Naive B cell (primary cell): Measurements from ENCODE around the gene STX8. TPM values are rescaled to one million over a fixed set of nuclear protein-coding genes. Genes with fewer than 3 reads are reported as not detected.
A peak's percentile ranks its signal among the peaks of the same experiment; 100 is the strongest.
"Not testable (repeated sequence)": the region's sequence is repeated elsewhere in the genome, so short reads cannot be mapped to it uniquely, and the experiment has no call there.

Experiments
- ATAC-seq, 2 donors: fragments of 150-1000 bp; cut with Tn5 transposase; 2 replicates each; pipeline ENCODE4 v1.10.0; 2021; ENCODE audit warnings: low read depth in 2 of 2, mild to moderate bottlenecking in 2 of 2, moderate library complexity in 2 of 2
- DNase-seq: peaks from one replicate; pipeline ENCODE4 v3.0.0; 2022
- H3K27ac Mint-ChIP-seq, 6 donors: one replicate each; pipeline ENCODE4 v1.8.0; 2020 to 2022; ENCODE audit warnings: mild to moderate bottlenecking in 6 of 6, mixed read lengths in 6 of 6, moderate library complexity in 5 of 6, inconsistent platforms in 2 of 6
- H3K27me3 Mint-ChIP-seq, 3 donors: one replicate each; pipeline ENCODE4 v1.8.0; 2021 to 2022; ENCODE audit warnings: mixed read lengths in 3 of 3, mild to moderate bottlenecking in 1 of 3
- H3K36me3 Mint-ChIP-seq, 2 donors: one replicate each; pipeline ENCODE4 v1.8.0; 2020 to 2022; ENCODE audit warnings: mixed read lengths in 2 of 2, inconsistent platforms in 1 of 2, mild to moderate bottlenecking in 1 of 2
- H3K4me1 Mint-ChIP-seq, 3 donors: one replicate each; pipeline ENCODE4 v1.8.0; 2020 to 2022; ENCODE audit warnings: mixed read lengths in 3 of 3, inconsistent platforms in 1 of 3, mild to moderate bottlenecking in 1 of 3, moderate library complexity in 1 of 3
- H3K4me3 Mint-ChIP-seq, 8 donors: one replicate each; pipeline ENCODE4 v1.8.0; 2020 to 2022; ENCODE audit warnings: mild to moderate bottlenecking in 8 of 8, mixed read lengths in 8 of 8, moderate library complexity in 8 of 8, inconsistent platforms in 2 of 8
- H3K9me3 Mint-ChIP-seq, 7 donors: one replicate each; pipeline ENCODE4 v1.8.0; 2020 to 2022; ENCODE audit warnings: mixed read lengths in 7 of 7, mild to moderate bottlenecking in 5 of 7, inconsistent platforms in 2 of 7, moderate library complexity in 1 of 7
- polyA plus RNA-seq, 6 donors: library from polyadenylated mRNA; unstranded; fragments of 300-500 nt; fragmentation: Illumina TruSeq; gene quantifications; one replicate each; pipeline ENCODE4 v1.2.3, GENCODE V29; 2021; ENCODE audit warnings: low read depth in 6 of 6

STX8 gene
- polyA plus RNA-seq, 6 donors from 2014 or later = 90.4 to 141 (median 107) TPM

DNA sequence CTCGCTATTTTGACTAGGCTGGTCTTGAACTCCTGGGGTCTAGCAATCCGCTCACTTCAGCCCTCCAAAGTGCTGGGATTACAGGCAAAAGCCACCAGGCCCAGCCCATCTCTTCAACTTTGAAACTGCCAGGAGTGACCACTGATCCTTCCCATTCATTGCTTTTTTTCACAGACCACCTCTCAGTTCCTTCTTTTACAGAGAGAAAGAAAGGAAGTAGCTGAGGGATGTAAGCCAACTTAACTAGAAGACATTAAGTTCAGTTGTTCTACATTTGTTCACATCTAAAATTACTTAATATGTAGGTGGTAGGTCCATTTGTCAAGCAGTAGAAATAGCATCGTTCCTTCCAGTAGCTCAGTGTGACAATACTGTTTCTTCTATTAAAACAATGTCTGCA, 219.8 kb downstream of the STX8 start:
- Mint-ChIP-seq H3K4me3 (peak overlapping the region in 1 of 8 donors; percentile 13), H3K9me3 (peaks cover 0 to 1% (median 0%) of the 10 kb centered on the region in 7 donors), H3K27me3 (no peaks in the 10 kb centered on the region), H3K36me3 (peaks cover 0 to 5% of the 10 kb centered on the region in 2 donors), H3K27ac (peak overlapping the region in 1 of 6 donors; percentile 38), H3K4me1 (peaks cover 13 to 24% (median 23%) of the 10 kb centered on the region in 3 donors)
- ATAC-seq = no peak
- no peak for DNase-seq

DNA sequence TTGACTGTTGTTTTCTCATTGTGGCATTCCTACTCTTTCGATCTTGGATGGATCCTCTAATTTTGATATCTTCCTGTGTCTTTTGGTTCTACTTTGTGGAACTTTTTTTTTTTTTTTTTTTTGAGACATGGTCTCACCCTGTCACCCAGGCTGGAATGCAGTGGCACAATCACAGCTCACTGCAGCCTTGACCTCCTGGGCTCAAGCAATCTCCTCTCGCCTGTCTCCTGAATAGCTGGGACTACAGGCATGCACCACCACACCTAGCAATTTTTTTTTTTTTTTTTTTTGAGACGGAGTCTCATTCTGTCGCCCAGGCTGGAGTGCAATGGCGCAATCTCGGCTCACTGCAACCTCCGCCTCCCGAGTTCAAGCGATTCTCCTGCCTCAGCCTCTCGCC, 220.4 kb downstream of the STX8 start:
- ATAC-seq, H3K36me3 Mint-ChIP-seq, H3K27me3 Mint-ChIP-seq, H3K9me3 Mint-ChIP-seq, H3K4me3 Mint-ChIP-seq, DNase-seq: not testable (repeated sequence)
- H3K27ac Mint-ChIP-seq = peak overlapping the region in 1 of 6 donors; percentile 24
- peaks cover 13 to 23% (median 22%) of the 10 kb centered on the region in 3 donors for H3K4me1 Mint-ChIP-seq

DNA sequence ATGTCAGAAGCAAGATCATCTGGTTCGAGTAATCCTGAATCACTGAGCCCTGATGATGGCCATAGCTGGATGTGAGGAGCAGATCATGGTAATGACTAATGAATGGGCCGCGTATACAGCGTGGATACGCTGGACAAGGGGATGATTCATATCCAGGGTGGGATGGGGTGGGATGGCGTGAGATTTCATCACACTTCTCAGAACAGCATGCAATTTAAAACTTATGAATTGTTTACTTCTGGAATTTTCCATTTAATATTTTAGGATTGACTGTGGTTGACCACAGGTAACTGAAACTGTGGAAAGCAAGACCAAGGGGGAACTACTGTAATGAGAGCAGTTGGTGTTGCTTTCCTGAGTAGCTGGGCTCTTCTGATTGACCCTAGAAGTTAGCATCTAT, 225.5 kb downstream of the STX8 start:
- Mint-ChIP-seq H3K27me3 (no peaks in the 10 kb centered on the region), H3K4me1 (peaks cover under 1 to 4% (median 4%) of the 10 kb centered on the region in 3 donors), H3K36me3 (peaks cover 0 to 10% of the 10 kb centered on the region in 2 donors), H3K9me3 (peaks cover 0 to 1% (median 0%) of the 10 kb centered on the region in 7 donors), H3K27ac (no peak overlapping the region), H3K4me3 (no peak overlapping the region)
- ATAC-seq (no peak), DNase-seq (no peak)

DNA sequence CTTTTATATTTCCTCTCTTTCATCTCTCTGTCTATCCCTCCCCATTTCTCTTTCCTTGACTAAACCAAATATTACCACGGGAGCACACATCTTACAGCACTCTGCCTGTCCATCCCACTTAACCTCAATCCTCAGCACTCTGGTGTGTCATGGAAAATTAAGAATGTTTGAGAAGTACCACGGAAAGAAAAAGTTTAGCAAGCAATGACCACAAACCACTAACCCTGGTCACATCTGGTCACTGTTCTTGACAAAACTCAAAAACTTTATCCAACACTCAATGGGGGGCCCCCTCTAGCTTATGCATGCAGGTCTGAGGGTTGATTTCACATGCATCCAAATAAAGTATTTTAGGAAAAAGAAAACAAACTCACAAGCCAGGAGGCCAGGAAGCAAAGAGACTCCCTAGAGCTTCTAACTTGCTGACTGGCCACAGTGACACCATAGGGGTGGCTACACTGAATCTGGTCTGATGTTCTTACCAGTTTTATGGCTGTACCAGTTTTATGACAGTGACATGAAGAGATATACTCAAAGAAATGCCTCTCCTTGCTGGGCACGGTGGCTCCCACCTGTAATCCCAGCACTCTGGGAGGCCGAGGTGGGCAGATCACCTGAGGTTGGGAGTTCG, 229.2 kb downstream of the STX8 start:
- DNase-seq (no peak), ATAC-seq (no peak)
- no peaks in the 10 kb centered on the region for H3K9me3 Mint-ChIP-seq
- H3K27me3 Mint-ChIP-seq = no peaks in the 10 kb centered on the region
- peak overlapping the region in 1 of 6 donors; percentile 53 for H3K27ac Mint-ChIP-seq
- peaks cover 0 to 7% of the 10 kb centered on the region in 2 donors for H3K36me3 Mint-ChIP-seq
- peaks cover 4 to 16% (median 4%) of the 10 kb centered on the region in 3 donors for H3K4me1 Mint-ChIP-seq
- H3K4me3 Mint-ChIP-seq = no peak overlapping the region

DNA sequence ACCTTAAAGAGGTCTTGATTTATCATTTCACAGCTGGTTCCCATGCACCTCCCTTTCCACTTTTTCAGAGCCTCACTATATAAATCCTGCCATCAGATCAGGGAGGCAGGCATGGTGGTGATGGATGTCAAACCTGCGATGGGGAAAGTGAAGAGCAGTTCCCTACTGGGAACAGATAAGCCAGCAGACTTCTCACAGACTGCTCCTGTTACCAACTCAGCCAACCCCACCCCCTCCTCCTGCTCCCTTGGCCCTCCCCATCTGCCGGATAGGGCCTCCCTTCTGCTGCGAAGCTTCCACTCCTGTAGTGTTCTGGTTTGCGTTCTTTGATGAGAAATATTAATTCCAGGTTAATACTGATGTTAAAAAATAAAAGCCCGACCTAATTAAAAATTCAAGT, 232.1 kb downstream of the STX8 start:
- DNase-seq (no peak), ATAC-seq (no peak)
- peak overlapping the region in 4 of 6 donors; percentile 17 to 42 (median 28) for H3K27ac Mint-ChIP-seq
- no peaks in the 10 kb centered on the region for H3K9me3 Mint-ChIP-seq
- H3K27me3 Mint-ChIP-seq = no peaks in the 10 kb centered on the region
- no peaks in the 10 kb centered on the region for H3K36me3 Mint-ChIP-seq
- no peak overlapping the region for H3K4me3 Mint-ChIP-seq
- H3K4me1 Mint-ChIP-seq = peaks cover 0 to 16% (median 4%) of the 10 kb centered on the region in 3 donors

DNA sequence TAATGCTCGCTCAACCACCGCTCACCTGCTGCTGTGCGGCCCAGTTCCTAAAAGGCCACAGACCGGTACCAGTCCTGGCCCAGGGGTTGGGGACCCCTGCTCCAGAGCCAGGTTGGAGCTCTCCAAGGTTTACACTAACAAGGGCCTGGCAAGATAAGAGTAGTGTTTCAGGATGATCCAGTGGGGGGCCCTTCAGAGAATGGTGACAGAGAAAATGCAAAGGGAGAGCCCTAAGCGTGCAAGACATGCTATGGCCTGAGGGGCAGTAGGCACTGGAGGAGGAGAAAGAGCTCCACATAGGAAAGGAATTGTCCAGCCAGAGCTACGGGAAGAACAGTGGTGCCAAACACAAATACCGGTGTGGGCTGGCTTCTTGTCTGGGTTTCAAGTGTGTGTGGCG, 233.4 kb downstream of the STX8 start:
- Mint-ChIP-seq H3K4me1 (peaks cover 3 to 16% (median 4%) of the 10 kb centered on the region in 3 donors), H3K27ac (peak overlapping the region in 3 of 6 donors; percentile 2 to 26 (median 23)), H3K9me3 (peaks cover 0 to 3% (median 0%) of the 10 kb centered on the region in 7 donors), H3K27me3 (no peaks in the 10 kb centered on the region), H3K4me3 (no peak overlapping the region), H3K36me3 (no peaks in the 10 kb centered on the region)
- DNase-seq (no peak), ATAC-seq (no peak)

DNA sequence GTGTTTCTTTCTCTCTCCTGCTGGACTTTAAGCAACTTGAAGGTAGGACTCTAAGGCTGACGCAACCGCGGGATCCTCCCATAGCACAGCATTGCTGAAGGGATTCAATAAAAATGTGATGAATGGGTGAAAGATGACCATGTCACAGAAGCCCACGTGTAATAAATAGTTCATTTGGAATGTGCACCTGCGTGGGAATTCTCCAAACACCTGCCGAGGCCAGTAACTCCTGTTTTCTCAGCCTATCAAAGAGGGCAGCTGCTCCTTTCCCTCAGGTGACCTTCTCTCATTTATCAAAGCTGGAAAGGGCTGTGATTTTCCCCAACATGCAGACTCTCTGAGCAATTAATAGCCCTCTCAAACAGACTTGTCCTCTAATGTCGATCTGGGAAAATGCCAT, 235.7 kb downstream of the STX8 start:
- no peak for ATAC-seq
- peaks cover 0 to 14% (median 7%) of the 10 kb centered on the region in 3 donors for H3K4me1 Mint-ChIP-seq
- H3K36me3 Mint-ChIP-seq = peaks cover 8 to 14% of the 10 kb centered on the region in 2 donors
- no peak overlapping the region for H3K4me3 Mint-ChIP-seq
- no peak overlapping the region for H3K27ac Mint-ChIP-seq
- H3K9me3 Mint-ChIP-seq = peaks cover 4 to 20% (median 11%) of the 10 kb centered on the region in 7 donors
- DNase-seq = no peak
- H3K27me3 Mint-ChIP-seq = no peaks in the 10 kb centered on the region

DNA sequence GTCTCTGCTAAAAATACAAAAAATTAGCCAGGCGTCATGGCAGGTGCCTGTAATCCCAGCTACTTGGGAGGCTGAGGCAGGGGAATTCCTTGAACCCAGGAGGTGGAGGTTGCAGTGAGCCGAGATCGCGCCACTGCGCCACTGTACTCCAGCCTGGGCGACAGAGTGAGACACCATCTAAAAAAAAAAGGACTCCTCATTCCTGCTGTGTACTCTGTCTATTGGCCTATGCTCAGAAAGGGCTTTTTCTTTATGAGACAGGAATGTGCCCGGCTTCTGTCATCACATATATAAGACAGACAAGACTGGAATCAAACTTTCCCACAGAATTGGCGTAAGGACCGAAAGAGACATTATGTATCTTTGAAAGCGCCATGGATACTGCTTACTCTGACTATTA, 236.1 kb downstream of the STX8 start:
- not testable (repeated sequence) for DNase-seq, H3K4me1 Mint-ChIP-seq, H3K4me3 Mint-ChIP-seq, H3K27ac Mint-ChIP-seq, ATAC-seq, H3K27me3 Mint-ChIP-seq
- H3K9me3 Mint-ChIP-seq = peaks cover 7 to 25% (median 16%) of the 10 kb centered on the region in 7 donors
- H3K36me3 Mint-ChIP-seq = peaks cover 13 to 17% of the 10 kb centered on the region in 2 donors

DNA sequence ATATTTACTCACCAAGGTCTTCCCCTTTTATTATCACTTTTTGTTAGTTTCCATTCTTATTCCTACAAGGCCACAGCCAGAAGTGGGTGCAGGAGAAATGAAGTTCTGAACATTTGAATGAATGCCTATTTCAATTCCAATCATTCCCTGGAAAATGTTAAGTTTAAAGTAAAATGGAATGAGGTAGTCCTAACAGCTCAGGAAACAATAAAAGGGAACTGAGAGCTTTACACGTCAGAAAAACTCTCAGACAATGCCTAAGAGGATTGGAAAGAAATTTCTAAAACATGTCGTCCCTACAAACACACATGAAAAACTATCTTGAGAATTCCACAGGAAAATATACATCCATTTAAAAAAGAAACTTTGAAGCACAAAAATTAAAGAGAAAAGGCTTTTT, 238.8 kb downstream of the STX8 start:
- Mint-ChIP-seq H3K4me1 (peaks cover 0 to 7% (median 0%) of the 10 kb centered on the region in 3 donors), H3K36me3 (peaks cover 18 to 21% of the 10 kb centered on the region in 2 donors), H3K4me3 (no peak overlapping the region), H3K27me3 (no peaks in the 10 kb centered on the region), H3K9me3 (peaks cover 7 to 30% (median 18%) of the 10 kb centered on the region in 7 donors), H3K27ac (no peak overlapping the region)
- DNase-seq (no peak), ATAC-seq (no peak)

DNA sequence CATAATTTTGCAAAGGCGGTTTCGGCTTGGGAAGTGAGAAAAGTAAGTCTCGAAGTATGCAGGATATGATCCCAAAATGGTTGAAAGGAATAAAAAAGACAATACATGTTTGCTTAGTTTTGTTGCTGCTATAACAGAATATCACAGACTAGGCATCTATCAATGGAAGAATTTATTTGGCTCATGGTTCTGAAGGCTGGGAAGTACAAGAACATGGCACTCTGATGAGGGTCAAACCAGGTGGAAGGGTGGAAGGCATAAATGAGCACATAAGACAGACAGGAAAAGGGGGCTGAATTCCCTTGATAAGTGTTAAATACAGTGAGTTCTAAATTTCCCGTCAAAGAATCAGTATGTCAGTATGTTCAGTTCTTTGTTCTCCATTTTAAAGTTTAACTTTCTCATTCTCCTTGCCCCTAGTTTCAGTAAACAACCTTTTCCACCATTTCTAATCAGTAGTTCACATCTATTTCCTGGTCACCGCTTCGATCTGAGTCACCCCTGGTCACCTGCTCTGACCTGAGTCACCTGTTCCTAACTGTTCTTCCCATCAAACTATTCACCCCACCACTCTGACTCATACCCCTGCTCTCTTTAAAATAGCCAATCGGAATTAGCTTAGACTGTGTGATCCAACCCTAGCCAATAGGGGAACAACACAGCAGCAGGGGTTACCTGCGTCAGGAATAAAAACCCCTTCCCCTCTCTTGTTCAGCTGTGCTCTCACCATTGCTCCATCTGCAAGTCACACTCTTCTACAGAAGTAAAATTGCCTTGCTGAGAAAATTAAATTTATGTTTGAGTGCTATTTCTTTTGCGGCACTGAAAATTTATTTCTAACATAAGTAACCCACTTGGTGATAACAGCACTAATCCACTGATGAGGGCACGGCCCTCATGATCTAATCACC, 240.8 kb downstream of the STX8 start:
- peaks cover 0 to 7% (median 0%) of the 10 kb centered on the region in 3 donors for H3K4me1 Mint-ChIP-seq
- H3K27ac Mint-ChIP-seq = peak overlapping the region in 1 of 6 donors; percentile 36
- no peak for ATAC-seq
- H3K9me3 Mint-ChIP-seq = peaks cover 7 to 30% (median 18%) of the 10 kb centered on the region in 7 donors
- no peaks in the 10 kb centered on the region for H3K27me3 Mint-ChIP-seq
- DNase-seq = no peak
- H3K4me3 Mint-ChIP-seq = peak overlapping the region in 1 of 8 donors; percentile 61
- peaks cover 18 to 21% of the 10 kb centered on the region in 2 donors for H3K36me3 Mint-ChIP-seq

DNA sequence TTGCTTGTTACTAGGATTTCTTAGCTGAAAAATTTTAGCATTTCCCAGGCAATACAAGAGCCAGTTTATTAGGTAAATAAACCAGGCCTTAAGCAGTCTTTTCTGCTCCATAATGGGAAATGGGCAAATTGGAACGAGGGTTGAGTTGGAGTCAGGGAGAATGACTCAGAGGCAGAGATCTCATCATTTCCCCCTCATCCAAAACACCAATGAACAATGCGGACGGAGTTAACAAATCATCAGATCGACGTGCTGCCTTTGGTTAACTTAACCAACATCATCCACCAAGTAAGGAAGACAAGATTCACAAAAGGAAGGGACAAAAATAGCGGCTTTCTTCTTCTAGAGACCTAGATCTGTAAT, 243.5 kb downstream of the STX8 start:
- ATAC-seq (no peak), DNase-seq (no peak)
- Mint-ChIP-seq H3K9me3 (peaks cover 7 to 29% (median 18%) of the 10 kb centered on the region in 7 donors), H3K27me3 (no peaks in the 10 kb centered on the region), H3K4me1 (peaks cover 3 to 9% (median 5%) of the 10 kb centered on the region in 3 donors), H3K4me3 (no peak overlapping the region), H3K36me3 (peaks cover 18 to 21% of the 10 kb centered on the region in 2 donors), H3K27ac (no peak overlapping the region)

DNA sequence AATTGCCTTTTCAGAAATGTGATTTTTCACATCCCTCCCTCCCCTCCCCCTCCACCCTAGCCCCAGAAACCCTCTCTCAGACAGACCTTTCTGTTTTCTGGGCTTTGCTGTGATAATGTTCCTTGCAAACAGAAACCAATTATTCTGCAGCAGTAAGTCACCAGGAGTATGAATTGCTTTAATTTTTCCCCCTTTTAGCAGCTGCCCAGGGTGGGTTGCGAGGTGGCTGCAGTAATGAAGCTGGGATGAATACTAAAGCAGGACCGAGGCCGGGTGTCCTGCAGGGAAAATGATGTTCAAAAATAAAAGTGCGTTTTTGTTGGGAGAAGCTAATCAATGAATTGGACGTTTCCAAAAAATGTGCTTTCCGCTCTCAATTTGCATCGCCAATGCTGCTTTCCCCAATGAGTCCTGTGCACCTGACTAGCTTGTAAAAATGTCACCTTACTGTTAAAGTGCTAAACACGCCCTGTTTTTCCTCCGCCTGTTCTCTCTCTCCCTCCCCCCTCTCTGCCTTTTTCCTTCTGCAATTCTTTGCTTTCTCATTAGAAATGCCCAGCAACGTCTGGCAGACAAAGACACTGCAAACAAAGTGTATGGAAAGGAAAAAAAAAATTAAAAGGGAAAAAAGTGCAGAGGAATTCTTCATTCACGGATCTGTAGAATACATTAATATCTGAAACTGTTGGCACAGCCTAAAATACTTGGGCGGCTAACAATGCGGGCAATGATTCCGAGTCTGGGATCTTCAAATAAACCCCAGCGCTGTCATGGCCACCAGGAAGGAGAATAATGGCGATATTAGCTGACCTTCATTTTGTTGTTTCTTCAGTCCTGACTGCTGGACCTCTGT, 244.1 kb downstream of the STX8 start:
- H3K27me3 Mint-ChIP-seq = no peaks in the 10 kb centered on the region
- H3K36me3 Mint-ChIP-seq = peaks cover 17 to 18% of the 10 kb centered on the region in 2 donors
- ATAC-seq = no peak
- no peak overlapping the region for H3K27ac Mint-ChIP-seq
- H3K9me3 Mint-ChIP-seq = peaks cover 7 to 23% (median 18%) of the 10 kb centered on the region in 7 donors
- DNase-seq = no peak
- H3K4me3 Mint-ChIP-seq = no peak overlapping the region
- H3K4me1 Mint-ChIP-seq = peaks cover 5 to 9% (median 6%) of the 10 kb centered on the region in 3 donors
